IPS-15b (cell line): ENCODE data around the gene TSR3.

Experiments
- H3K27me3 ChIP-seq: one replicate; pipeline ENCODE4 v1.6.1; 2013; ENCODE audit warnings: low read length; ENCODE audit not compliant: control insufficient read depth, insufficient read depth
- H3K36me3 ChIP-seq: one replicate; pipeline ENCODE4 v1.6.1; 2013; ENCODE audit warnings: low read length; ENCODE audit not compliant: control insufficient read depth, insufficient read depth
- H3K4me1 ChIP-seq: one replicate; pipeline ENCODE4 v1.6.1; 2013; ENCODE audit warnings: mild to moderate bottlenecking, low read length; ENCODE audit not compliant: control insufficient read depth, insufficient read depth
- H3K4me3 ChIP-seq: one replicate; pipeline ENCODE4 v1.5.1; 2013; ENCODE audit warnings: low read depth, low read length
- H3K9ac ChIP-seq: one replicate; pipeline ENCODE4 v1.6.1; 2013; ENCODE audit warnings: low read depth, mild to moderate bottlenecking, low read length
- H3K9me3 ChIP-seq: one replicate; pipeline ENCODE4 v1.6.1; 2013; ENCODE audit warnings: mild to moderate bottlenecking, low read length; ENCODE audit not compliant: control insufficient read depth, insufficient read depth

Gene TSR3

GRCh38 chr16:1323296-1324239 is 28.1 kb downstream of the TSR3 start:
- no peaks in the 10 kb centered on the region for H3K4me1 ChIP-seq
- H3K27me3 ChIP-seq: no peaks in the 10 kb centered on the region
- peaks cover 52% of the 10 kb centered on the region for H3K36me3 ChIP-seq
- no peak overlapping the region for H3K9ac ChIP-seq
- no peaks in the 10 kb centered on the region for H3K9me3 ChIP-seq
- no peak overlapping the region for H3K4me3 ChIP-seq

- Histone ChIP-seq H3K27me3 (no peaks in the 10 kb centered on the region), H3K9ac (no peak overlapping the region), H3K4me1 (no peaks in the 10 kb centered on the region), H3K9me3 (no peaks in the 10 kb centered on the region), H3K36me3 (peaks cover 64% of the 10 kb centered on the region), H3K4me3 (no peak overlapping the region)
Measured at GRCh38 chr16:1322407-1322806, 29.3 kb downstream of the TSR3 start.

GRCh38 chr16:1320658-1321240 is 30.9 kb downstream of the TSR3 start:
- H3K4me3 ChIP-seq: no peak overlapping the region
- H3K36me3 ChIP-seq: peaks cover 77% of the 10 kb centered on the region
- H3K27me3 ChIP-seq: no peaks in the 10 kb centered on the region
- no peaks in the 10 kb centered on the region for H3K4me1 ChIP-seq
- H3K9ac ChIP-seq: no peak overlapping the region
- no peaks in the 10 kb centered on the region for H3K9me3 ChIP-seq

- H3K36me3 ChIP-seq: peaks cover 81% of the 10 kb centered on the region
- H3K9me3 ChIP-seq: no peaks in the 10 kb centered on the region
- no peak overlapping the region for H3K9ac ChIP-seq
- H3K4me3 ChIP-seq: no peak overlapping the region
- no peaks in the 10 kb centered on the region for H3K4me1 ChIP-seq
- no peaks in the 10 kb centered on the region for H3K27me3 ChIP-seq
Measured at GRCh38 chr16:1320097-1320496, 31.6 kb downstream of the TSR3 start.

GRCh38 chr16:1319041-1319440 is 32.6 kb downstream of the TSR3 start:
- Histone ChIP-seq H3K36me3 (peaks cover 85% of the 10 kb centered on the region), H3K4me3 (no peak overlapping the region), H3K4me1 (no peaks in the 10 kb centered on the region), H3K9me3 (no peaks in the 10 kb centered on the region), H3K9ac (no peak overlapping the region), H3K27me3 (no peaks in the 10 kb centered on the region)

GRCh38 chr16:1318268-1318545 is 33.5 kb downstream of the TSR3 start:
- H3K9ac ChIP-seq: peak overlapping the region; percentile 24
- H3K4me3 ChIP-seq: no peak overlapping the region
- H3K27me3 ChIP-seq: no peaks in the 10 kb centered on the region
- H3K9me3 ChIP-seq: no peaks in the 10 kb centered on the region
- H3K4me1 ChIP-seq: no peaks in the 10 kb centered on the region
- peaks cover 79% of the 10 kb centered on the region for H3K36me3 ChIP-seq

GRCh38 chr16:1317479-1318267 is 34.0 kb downstream of the TSR3 start:
- H3K4me3 ChIP-seq: no peak overlapping the region
- no peaks in the 10 kb centered on the region for H3K4me1 ChIP-seq
- H3K36me3 ChIP-seq: peaks cover 82% of the 10 kb centered on the region
- H3K9me3 ChIP-seq: no peaks in the 10 kb centered on the region
- H3K9ac ChIP-seq: peak overlapping the region; percentile 24
- no peaks in the 10 kb centered on the region for H3K27me3 ChIP-seq

GRCh38 chr16:1316033-1316405 is 35.7 kb downstream of the TSR3 start:
- H3K9me3 ChIP-seq: no peaks in the 10 kb centered on the region
- H3K36me3 ChIP-seq: peaks cover 76% of the 10 kb centered on the region

GRCh38 chr16:1315081-1316032 is 36.3 kb downstream of the TSR3 start:
- no peaks in the 10 kb centered on the region for H3K4me1 ChIP-seq
- no peak overlapping the region for H3K9ac ChIP-seq
- no peak overlapping the region for H3K4me3 ChIP-seq
- H3K36me3 ChIP-seq: peaks cover 73% of the 10 kb centered on the region
- H3K27me3 ChIP-seq: no peaks in the 10 kb centered on the region
- no peaks in the 10 kb centered on the region for H3K9me3 ChIP-seq

More at GRCh38 chr16:1316033-1316405, 35.7 kb downstream of the TSR3 start:
- H3K27me3 ChIP-seq: no peaks in the 10 kb centered on the region
- H3K4me3 ChIP-seq: no peak overlapping the region
- no peaks in the 10 kb centered on the region for H3K4me1 ChIP-seq
- H3K9ac ChIP-seq: no peak overlapping the region

- no peaks in the 10 kb centered on the region for H3K4me1 ChIP-seq
- no peaks in the 10 kb centered on the region for H3K9me3 ChIP-seq
- no peaks in the 10 kb centered on the region for H3K27me3 ChIP-seq
- H3K9ac ChIP-seq: no peak overlapping the region
- no peak overlapping the region for H3K4me3 ChIP-seq
- peaks cover 66% of the 10 kb centered on the region for H3K36me3 ChIP-seq
Measured at GRCh38 chr16:1314399-1315068, 37.1 kb downstream of the TSR3 start.
